DMS 273 (cell line): Measurements from ENCODE around the gene CNTN5.
A peak's percentile ranks its signal among the peaks of the same experiment; 100 is the strongest.

Experiments
- DNase-seq: peaks from one replicate; lab custom pipeline; 2025; ENCODE audit not compliant: unreplicated experiment; lab: John Stamatoyannopoulos, UW

CNTN5 gene

GRCh38 chr11:99589771-99590170 is 569.0 kb downstream of the CNTN5 start:
- no peak for DNase-seq

- no peak for DNase-seq
Measured at GRCh38 chr11:99592266-99592665, 571.5 kb downstream of the CNTN5 start.

- DNase-seq, result no peak
Measured at GRCh38 chr11:99593197-99593596, 572.4 kb downstream of the CNTN5 start.

- no peak for DNase-seq
Measured at GRCh38 chr11:99601179-99601578, 580.4 kb downstream of the CNTN5 start.

GRCh38 chr11:99614352-99614751 is 593.6 kb downstream of the CNTN5 start:
- DNase-seq, result no peak

- no peak for DNase-seq
Measured at GRCh38 chr11:99630629-99631028, 609.9 kb downstream of the CNTN5 start.

- DNase-seq, result no peak
Measured at GRCh38 chr11:99631618-99632017, 610.9 kb downstream of the CNTN5 start.

GRCh38 chr11:99632969-99633368 is 612.2 kb downstream of the CNTN5 start:
- no peak for DNase-seq

- DNase-seq, result no peak
Measured at GRCh38 chr11:99634581-99634980, 613.8 kb downstream of the CNTN5 start.

GRCh38 chr11:99638073-99638553 is 617.4 kb downstream of the CNTN5 start:
- no peak for DNase-seq

GRCh38 chr11:99640671-99641070 is 619.9 kb downstream of the CNTN5 start:
- DNase-seq, result no peak

- no peak for DNase-seq
Measured at GRCh38 chr11:99645934-99646333, 625.2 kb downstream of the CNTN5 start.

- DNase-seq, result no peak
Measured at GRCh38 chr11:99670067-99670676, 649.4 kb downstream of the CNTN5 start.

- no peak for DNase-seq
Measured at GRCh38 chr11:99671808-99672409, 651.2 kb downstream of the CNTN5 start.

- DNase-seq, result no peak
Measured at GRCh38 chr11:99676292-99676691, 655.5 kb downstream of the CNTN5 start.

GRCh38 chr11:99682171-99682570 is 661.4 kb downstream of the CNTN5 start:
- DNase-seq, result no peak

GRCh38 chr11:99682646-99683045 is 661.9 kb downstream of the CNTN5 start:
- no peak for DNase-seq

- DNase-seq, result no peak
Measured at GRCh38 chr11:99683933-99684332, 663.2 kb downstream of the CNTN5 start.

GRCh38 chr11:99686838-99687237 is 666.1 kb downstream of the CNTN5 start:
- no peak for DNase-seq

GRCh38 chr11:99687320-99687719 is 666.6 kb downstream of the CNTN5 start:
- peak; percentile 15 for DNase-seq

- peak; percentile 32 for DNase-seq
Measured at GRCh38 chr11:99693941-99694492, 673.3 kb downstream of the CNTN5 start.

GRCh38 chr11:99695106-99695505 is 674.4 kb downstream of the CNTN5 start:
- no peak for DNase-seq

- DNase-seq, result no peak
Measured at GRCh38 chr11:99706848-99707247, 686.1 kb downstream of the CNTN5 start.
